IPS-20b (cell line): Measurements from ENCODE around the gene TLL2.

Experiments
- H3K27ac ChIP-seq: one replicate; pipeline ENCODE4 v1.5.1; 2013; ENCODE audit warnings: low read length
- H3K27me3 ChIP-seq: 2 replicates; pipeline ENCODE4 v1.6.1; 2013; ENCODE audit warnings: mild to moderate bottlenecking, low read length, inconsistent platforms; ENCODE audit not compliant: insufficient read depth
- H3K36me3 ChIP-seq: 2 replicates; pipeline ENCODE4 v1.6.1; 2013; ENCODE audit warnings: low read depth, mild to moderate bottlenecking, inconsistent platforms, low read length, moderate library complexity; ENCODE audit not compliant: insufficient read depth
- H3K4me1 ChIP-seq: 2 replicates; pipeline ENCODE4 v1.6.1; 2013; ENCODE audit warnings: mild to moderate bottlenecking, control low read depth, inconsistent platforms, low read length, moderate library complexity; ENCODE audit not compliant: insufficient read depth
- H3K4me3 ChIP-seq: 2 replicates; pipeline ENCODE4 v1.5.1; 2013; ENCODE audit warnings: mild to moderate bottlenecking, low read length, inconsistent platforms
- H3K9ac ChIP-seq: 2 replicates; pipeline ENCODE4 v1.6.1; 2013; ENCODE audit warnings: low read depth, mild to moderate bottlenecking, inconsistent platforms, low read length, moderate library complexity
- H3K9me3 ChIP-seq: 2 replicates; pipeline ENCODE4 v1.6.1; 2013; ENCODE audit warnings: mild to moderate bottlenecking, low read depth, low read length, inconsistent platforms; ENCODE audit not compliant: insufficient read depth

Gene TLL2

DNA sequence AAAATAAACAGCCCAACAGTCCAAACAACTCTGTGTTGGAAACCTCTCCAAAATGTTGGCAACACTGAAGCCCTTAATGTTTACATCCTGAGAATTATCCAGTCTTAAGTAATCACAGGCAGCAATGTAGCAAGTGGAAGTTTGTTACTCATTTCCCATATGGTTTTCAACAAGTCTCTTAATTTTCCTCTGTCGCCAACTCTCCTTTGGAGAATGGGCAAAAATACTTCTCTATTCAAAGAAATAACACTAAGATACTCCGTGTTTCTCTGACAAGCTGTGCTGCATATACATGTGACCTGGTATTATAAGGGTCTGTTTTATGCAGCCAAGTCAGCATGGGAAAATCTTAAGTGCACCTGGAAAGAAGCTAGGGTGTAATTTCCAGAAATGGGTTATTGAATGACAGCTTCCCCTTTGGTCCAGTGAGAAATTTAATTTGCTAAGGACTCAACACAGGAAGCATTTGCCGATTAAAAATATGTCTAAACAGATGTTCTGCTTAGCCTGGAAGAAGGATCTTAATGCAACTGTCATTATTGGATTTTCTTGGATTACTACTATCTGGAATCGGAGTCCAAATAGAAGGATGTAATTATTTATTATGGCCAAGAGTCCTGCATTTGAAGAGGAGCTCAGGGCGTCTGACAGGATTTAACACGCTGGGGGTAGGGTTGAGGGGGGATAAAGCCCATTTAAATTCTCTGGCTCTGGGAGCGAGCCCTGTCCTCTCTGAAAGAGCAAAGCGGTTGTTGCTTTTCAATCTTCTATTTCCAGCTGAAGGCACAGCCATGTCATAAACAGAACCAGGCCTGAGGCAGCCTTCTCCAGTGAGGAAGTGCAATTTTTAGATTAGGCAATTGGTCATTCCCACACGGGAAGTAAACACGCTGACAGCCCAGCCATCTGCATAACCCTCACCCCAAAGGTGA is 73.1 kb downstream of the TLL2 start:
- Histone ChIP-seq H3K4me3 (no peak overlapping the region), H3K9me3 (no peaks in the 10 kb centered on the region), H3K4me1 (peaks cover 16% of the 10 kb centered on the region; the same call in 1 of the 2 replicates), H3K9ac (no peak overlapping the region), H3K27me3 (no peaks in the 10 kb centered on the region), H3K27ac (no peak overlapping the region), H3K36me3 (no peaks in the 10 kb centered on the region)

DNA sequence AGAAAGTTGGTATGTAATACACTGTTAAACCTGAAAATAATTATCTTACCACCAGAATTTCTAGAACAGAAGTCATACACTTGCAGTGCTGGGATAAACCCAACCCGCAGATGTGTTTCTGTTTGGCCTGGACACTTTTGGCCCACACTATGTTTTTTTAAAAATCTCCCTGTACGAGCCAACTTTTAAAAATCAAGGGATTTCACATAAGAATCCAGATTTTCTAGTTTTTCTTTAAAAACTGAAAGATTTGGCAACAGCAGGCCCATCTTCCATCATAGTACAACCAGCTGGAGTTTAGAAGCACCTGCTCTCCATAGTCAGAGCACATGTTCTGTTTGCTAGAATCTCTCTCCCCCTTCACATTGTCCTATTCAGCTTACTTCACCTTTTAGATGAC is 74.0 kb downstream of the TLL2 start:
- Histone ChIP-seq H3K27me3 (no peaks in the 10 kb centered on the region), H3K36me3 (no peaks in the 10 kb centered on the region), H3K9me3 (peaks cover 3% of the 10 kb centered on the region; the same call in 1 of the 2 replicates), H3K4me3 (no peak overlapping the region), H3K4me1 (peaks cover 16% of the 10 kb centered on the region; the same call in 1 of the 2 replicates), H3K9ac (no peak overlapping the region), H3K27ac (no peak overlapping the region)

DNA sequence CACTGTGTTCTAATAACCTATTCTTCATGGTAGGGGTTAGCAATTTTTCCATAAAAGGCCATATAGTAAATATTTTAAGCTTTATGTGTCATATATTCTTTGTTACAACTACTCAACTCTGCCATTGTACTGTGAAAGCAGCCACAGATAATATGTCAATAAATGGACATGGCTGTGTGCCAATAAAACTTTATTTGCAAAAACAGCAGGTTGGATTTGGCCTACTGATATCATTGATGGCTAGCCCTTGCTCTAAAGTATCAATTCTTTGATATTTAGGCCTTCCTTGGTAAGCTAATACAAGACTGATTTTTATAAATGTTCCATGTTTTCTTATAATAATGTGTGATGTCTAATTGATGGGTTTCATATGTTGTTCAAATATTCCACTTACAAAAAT is 77.7 kb downstream of the TLL2 start:
- no peaks in the 10 kb centered on the region for H3K36me3 ChIP-seq
- H3K9me3 ChIP-seq: peaks cover 3% of the 10 kb centered on the region; the same call in 1 of the 2 replicates
- H3K9ac ChIP-seq: no peak overlapping the region
- no peaks in the 10 kb centered on the region for H3K27me3 ChIP-seq
- H3K27ac ChIP-seq: no peak overlapping the region
- H3K4me1 ChIP-seq: 0 out of 2 replicates have a peak, but pooled peaks cover 2% of the 10 kb centered on the region
- H3K4me3 ChIP-seq: no peak overlapping the region

- H3K27me3 ChIP-seq: no peaks in the 10 kb centered on the region
- H3K9ac ChIP-seq: no peak overlapping the region
- H3K9me3 ChIP-seq: peaks cover 3% of the 10 kb centered on the region; the same call in 1 of the 2 replicates
- no peak overlapping the region for H3K27ac ChIP-seq
- no peak overlapping the region for H3K4me3 ChIP-seq
- H3K36me3 ChIP-seq: no peaks in the 10 kb centered on the region
- no peaks in the 10 kb centered on the region for H3K4me1 ChIP-seq
Observed at GRCh38 chr10:96431211-96431970, 82.3 kb downstream of the TLL2 start.

GRCh38 chr10:96427291-96427690 is 86.4 kb downstream of the TLL2 start:
- Histone ChIP-seq H3K9me3 (no peaks in the 10 kb centered on the region), H3K4me3 (no peak overlapping the region), H3K36me3 (no peaks in the 10 kb centered on the region), H3K4me1 (no peaks in the 10 kb centered on the region), H3K9ac (no peak overlapping the region), H3K27ac (no peak overlapping the region), H3K27me3 (no peaks in the 10 kb centered on the region)

GRCh38 chr10:96422525-96422924 is 91.2 kb downstream of the TLL2 start:
- Histone ChIP-seq H3K9me3 (no peaks in the 10 kb centered on the region), H3K9ac (no peak overlapping the region), H3K4me1 (no peaks in the 10 kb centered on the region), H3K36me3 (no peaks in the 10 kb centered on the region), H3K27me3 (no peaks in the 10 kb centered on the region), H3K4me3 (no peak overlapping the region), H3K27ac (no peak overlapping the region)

- H3K4me1 ChIP-seq: no peaks in the 10 kb centered on the region
- H3K36me3 ChIP-seq: no peaks in the 10 kb centered on the region
- no peak overlapping the region for H3K27ac ChIP-seq
- H3K4me3 ChIP-seq: no peak overlapping the region
- H3K27me3 ChIP-seq: no peaks in the 10 kb centered on the region
- H3K9ac ChIP-seq: no peak overlapping the region
- H3K9me3 ChIP-seq: no peaks in the 10 kb centered on the region
Observed at GRCh38 chr10:96421995-96422394, 91.7 kb downstream of the TLL2 start.

DNA sequence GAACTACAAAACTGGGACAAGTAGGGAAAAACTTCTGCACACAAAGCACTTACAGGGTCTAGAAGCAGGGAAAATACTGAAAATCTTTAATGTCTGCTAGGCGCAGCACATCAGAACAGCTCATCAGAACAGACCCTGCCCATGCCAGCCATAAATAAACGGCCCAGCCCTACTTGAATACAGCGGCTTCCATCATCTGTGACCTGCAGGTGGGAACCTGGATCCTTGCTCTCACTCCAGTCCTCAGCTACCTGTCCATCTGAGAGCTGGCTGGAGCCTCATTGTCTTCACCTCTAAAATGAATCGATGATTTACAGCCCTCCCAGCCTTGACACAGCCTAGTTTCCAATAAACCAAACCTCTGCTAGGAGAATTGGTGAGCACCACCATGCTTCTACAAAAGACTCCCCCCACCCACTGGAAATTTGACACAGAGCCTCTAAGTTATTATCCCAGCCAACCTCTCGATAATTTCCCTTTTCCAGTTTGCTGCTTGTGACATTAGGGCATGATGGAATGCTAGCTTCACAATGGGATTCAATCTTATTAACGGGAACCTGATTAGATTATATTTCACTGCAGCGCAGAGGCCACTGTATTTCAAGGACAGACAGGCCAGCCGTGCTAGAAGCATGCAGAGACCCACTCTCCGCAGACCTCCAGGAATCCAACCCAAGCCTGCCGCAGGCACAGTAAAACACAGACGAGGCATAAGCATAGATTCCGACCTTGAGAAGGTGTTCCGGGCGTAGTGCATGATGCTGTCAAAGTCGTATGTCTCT is 93.3 kb downstream of the TLL2 start:
- Histone ChIP-seq H3K27me3 (no peaks in the 10 kb centered on the region), H3K9ac (no peak overlapping the region), H3K9me3 (no peaks in the 10 kb centered on the region), H3K27ac (no peak overlapping the region), H3K4me3 (no peak overlapping the region), H3K4me1 (0 out of 2 replicates have a peak, but pooled peaks cover 3% of the 10 kb centered on the region), H3K36me3 (no peaks in the 10 kb centered on the region)

GRCh38 chr10:96419351-96419750 is 94.4 kb downstream of the TLL2 start:
- Histone ChIP-seq H3K36me3 (no peaks in the 10 kb centered on the region), H3K4me1 (0 out of 2 replicates have a peak, but pooled peaks cover 3% of the 10 kb centered on the region), H3K4me3 (no peak overlapping the region), H3K9me3 (no peaks in the 10 kb centered on the region), H3K27me3 (no peaks in the 10 kb centered on the region), H3K9ac (no peak overlapping the region), H3K27ac (no peak overlapping the region)

DNA sequence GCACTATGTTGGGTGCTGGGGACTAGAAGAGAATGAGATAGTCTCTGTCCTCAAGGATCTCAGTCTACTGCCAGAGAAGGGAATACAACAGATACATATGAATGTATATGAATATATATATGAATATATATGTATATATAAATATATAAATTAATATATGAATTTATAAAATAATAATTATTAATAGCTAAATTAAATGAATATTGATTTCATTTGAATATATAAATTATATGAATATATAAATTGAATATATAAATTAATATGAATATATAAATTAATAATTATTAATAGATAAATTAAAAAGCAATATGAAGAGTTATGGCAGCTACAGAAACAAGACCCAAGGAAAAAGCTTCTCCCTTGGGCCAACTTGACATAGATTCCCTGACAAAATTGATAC is 95.1 kb downstream of the TLL2 start:
- H3K4me3 ChIP-seq: no peak overlapping the region
- H3K4me1 ChIP-seq: 0 out of 2 replicates have a peak, but pooled peaks cover 3% of the 10 kb centered on the region
- no peak overlapping the region for H3K27ac ChIP-seq
- H3K9me3 ChIP-seq: no peaks in the 10 kb centered on the region
- H3K27me3 ChIP-seq: no peaks in the 10 kb centered on the region
- no peaks in the 10 kb centered on the region for H3K36me3 ChIP-seq
- H3K9ac ChIP-seq: no peak overlapping the region

DNA sequence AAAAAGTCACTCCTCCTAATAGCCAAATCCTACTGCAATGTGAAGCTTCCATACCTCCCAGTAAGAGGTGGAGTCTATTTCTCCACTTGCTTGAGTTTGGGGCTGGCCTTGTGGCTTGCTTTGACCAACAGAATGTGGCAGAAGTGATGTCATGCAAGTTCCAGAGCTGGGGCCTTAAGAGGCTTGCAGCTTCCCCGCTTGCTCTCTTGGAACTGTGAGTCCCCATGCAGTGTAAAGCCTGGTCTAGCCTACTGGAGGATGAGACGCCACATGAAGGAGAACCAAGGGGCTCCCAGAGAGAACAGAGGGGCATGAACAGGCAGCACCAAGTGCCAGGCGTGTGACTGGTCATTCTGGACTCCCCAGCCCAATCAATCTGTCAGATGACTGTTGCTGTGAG is 96.3 kb downstream of the TLL2 start:
- Histone ChIP-seq H3K36me3 (no peaks in the 10 kb centered on the region), H3K9ac (no peak overlapping the region), H3K27ac (no peak overlapping the region), H3K4me3 (no peak overlapping the region), H3K9me3 (no peaks in the 10 kb centered on the region), H3K27me3 (no peaks in the 10 kb centered on the region), H3K4me1 (0 out of 2 replicates have a peak, but pooled peaks cover 3% of the 10 kb centered on the region)
